LHCN-M2 (cell line): Measurements from ENCODE around the gene FAM83E. TPM values are rescaled to one million over a fixed set of nuclear protein-coding genes. Genes with fewer than 3 reads are reported as not detected.

Source experiments
- DNase-seq: peaks from one replicate; pipeline ENCODE4 v3.0.0-alpha.2; 2012; ENCODE audit warnings: low read depth
- total RNA-seq: library from RNA; depleted of rRNA; stranded (reverse); fragments of >200 nt; gene quantifications from 2 replicates; pipeline ENCODE4 v1.2.3, GENCODE V29; 2014

Gene FAM83E
- total RNA-seq, 1 experiment from 2014 or later = not detected

DNA sequence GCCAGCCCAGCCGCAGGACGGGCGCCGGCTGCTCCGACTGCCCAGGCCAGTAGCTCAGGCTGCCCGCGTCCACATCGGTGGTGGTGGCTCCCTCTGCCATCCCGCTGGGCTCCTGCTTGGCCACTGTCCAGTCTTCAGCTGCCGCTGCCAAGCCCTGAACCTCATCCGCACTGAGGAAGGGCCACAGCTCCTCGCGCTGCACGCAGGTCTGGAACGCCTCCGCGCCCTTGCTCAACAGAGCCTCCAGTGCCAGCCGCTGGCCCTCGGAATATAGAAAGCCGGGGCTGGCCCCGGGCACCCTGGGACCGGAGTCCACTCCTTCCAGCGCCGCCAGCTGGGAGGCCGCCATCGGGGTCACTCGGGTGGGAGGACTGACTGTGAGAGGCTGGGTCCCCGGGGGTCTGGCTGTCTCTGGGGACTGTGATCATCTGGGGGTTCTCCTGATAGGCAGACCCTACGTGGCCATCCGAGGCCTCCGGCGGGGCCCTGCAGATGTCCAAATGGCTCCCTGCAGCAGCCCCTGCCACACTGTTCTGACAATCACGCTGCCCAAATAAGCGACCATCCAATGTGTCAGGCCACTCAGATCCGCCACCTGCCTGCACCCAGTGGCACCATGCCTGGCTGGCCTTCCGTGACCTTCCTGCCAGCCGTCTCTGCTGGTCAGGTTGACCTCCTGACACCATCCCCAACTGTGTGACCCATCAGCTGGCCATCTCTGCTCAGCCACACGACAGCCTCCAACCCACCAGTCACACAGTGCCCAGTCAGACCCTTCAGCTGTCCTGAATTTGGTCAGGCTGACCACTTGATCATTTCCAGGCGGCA, 1.6 kb downstream of the FAM83E start:
- DNase-seq = peak; percentile 77

DNA sequence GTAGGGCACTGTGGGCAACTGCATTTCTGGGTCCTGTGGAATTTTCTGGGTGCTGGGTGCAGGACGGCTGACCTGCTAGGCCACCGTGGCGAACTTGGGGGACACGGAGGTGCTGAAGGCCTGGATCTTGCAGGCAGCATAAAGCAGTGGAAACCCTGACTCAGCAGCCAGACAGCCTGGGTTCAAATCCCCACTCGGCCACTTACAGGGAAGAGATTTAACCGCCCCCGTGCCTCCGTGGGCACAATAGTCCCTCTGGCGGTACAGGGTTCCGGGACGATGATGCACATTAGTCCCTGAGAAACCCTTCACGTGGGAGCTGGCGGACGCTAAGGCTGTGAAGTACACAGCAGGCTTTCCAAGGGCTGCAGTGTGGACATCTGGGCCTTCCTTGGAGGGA, 3.0 kb downstream of the FAM83E start:
- no peak for DNase-seq

DNA sequence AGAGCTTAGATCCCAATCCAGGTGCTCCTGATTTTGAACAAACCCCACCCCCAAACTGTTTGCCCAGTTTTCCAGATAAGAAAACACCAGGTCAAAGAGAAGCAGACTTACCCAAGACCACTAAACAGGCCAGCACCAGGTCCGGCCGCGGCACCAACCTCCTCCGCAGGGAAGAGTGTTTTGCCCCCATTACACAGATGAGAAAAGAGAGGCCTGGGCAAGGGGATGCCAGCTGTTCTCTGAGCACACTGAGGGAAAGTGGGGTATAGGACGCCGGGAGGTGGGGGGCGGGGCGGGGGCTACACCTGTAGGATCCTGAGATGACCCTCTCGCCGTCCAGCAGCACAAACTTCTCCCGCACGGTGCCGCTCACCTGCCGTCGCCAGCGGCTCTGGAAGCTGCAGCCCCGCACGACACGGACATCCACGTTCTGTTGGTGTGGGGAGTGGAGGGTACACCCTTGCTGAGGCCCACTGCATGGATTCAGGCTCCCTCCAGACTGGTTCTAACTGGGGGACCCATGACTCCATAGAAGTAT, 5.2 kb downstream of the FAM83E start:
- DNase-seq = no peak

DNA sequence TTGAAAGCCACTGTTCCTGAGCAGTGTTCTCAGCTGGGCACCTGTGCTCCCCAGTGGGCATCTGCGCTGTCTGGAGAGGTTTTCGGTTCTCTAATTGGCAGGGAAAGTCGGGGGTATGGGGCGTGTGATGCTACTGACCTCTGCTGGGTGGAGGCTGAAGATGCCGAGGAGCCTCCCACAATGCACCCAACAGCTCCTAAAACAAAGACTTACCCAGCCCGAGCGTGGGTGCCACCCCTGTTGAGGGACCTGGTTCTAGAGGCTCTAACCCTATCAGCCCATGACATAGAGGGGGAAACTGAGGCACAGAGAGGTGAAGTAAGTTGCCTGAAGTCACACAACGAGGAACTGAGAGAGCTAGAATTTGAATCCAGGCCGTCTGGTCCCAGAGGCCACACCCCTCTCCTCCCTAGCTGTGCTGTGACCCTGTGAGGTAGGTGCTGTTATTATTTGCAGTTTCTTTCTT, 6.0 kb downstream of the FAM83E start:
- DNase-seq = no peak

DNA sequence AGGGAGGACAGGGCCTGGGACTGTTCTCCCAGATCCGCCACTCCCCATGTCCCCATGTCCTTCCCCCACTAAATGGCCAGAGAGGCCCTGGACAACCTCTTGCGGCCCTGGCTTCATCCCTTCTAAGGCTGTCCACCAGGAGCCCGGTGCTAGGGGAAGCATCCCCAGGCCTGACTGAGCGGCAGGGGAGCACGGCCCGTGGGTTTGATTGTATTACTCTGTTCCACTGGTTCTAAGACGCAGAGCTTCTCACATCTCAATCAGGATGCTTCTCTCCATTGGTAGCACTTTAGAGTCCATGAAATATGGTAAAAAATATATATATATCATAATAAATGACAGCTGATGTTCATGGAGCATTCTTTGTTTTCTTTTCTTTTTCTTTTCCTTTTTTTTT, 7.5 kb downstream of the FAM83E start:
- DNase-seq = no peak

DNA sequence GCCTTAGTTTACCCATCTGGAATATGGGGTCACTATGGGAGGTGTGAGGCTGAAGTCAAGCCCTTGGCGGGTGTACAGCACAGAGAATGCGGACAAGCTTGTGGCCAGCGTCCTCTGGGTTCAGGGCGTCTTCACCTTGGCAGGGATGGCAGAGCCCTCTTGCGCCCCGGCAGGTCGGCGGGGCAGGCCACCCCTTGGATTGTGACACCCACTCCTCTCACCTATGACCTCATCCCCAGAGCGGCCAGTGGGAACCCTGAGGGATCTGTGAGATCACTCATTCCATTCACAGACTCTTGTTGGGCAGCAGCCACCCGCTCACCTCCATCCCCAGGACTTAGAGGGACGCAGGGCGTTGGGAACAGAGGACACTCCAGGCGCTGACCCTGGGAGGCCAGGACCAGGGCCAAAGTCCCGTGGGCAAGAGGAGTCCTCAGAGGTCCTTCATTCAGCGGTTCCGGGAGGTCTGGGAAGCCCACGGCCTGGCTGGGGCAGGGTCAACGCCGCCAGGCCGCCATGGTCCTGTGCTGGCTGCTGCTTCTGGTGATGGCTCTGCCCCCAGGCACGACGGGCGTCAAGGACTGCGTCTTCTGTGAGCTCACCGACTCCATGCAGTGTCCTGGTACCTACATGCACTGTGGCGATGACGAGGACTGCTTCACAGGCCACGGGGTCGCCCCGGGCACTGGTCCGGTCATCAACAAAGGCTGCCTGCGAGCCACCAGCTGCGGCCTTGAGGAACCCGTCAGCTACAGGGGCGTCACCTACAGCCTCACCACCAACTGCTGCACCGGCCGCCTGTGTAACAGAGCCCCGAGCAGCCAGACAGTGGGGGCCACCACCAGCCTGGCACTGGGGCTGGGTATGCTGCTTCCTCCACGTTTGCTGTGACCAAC, 8.2 kb downstream of the FAM83E start, which contains the start of gene SPACA4:
TSS of gene SPACA4 (plus strand) at position 280 of the 896 bp plus-strand sequence. CDS start at position 517, 237 bp downstream.
- no peak for DNase-seq

DNA sequence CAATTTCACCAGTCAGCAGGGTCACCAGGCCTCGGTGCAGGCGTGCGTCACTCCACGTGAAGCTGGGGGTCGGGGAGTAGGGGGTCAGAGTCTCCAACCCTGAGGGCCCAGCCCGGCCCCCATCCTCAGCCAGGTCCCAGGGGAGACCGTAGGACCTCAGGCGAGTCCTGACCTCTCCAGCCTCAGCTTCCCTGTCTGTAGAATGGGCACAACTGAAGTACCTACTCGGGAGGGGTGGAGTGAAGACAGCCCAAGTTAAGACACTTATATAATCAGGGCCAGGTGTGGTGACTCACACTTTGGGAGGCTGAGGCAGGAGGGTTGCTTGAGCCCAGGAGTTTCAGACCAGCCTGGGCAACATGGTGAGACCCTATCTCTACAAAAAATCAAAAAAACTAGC, 11.0 kb downstream of the FAM83E start:
- DNase-seq = no peak

DNA sequence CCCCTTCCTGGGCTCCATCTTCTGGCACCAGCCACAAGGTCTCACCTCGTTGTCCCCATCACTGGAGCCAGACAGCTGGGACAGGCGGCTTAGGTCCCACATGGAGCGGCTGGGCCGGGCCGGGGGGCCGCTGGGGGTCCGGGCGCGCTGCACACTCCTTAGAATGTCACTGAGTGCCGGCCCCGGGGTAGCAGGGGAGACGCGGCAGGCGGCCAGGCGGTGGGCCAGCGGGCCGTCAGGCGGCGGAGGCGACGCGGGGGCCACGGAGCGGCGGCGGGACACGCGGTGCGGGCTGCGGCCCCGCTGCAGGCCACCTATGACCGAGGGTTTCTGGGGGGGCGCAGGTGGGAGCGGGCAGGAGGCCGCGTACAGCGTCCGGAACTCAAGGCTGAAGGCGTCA, 11.4 kb downstream of the FAM83E start:
- DNase-seq = no peak

DNA sequence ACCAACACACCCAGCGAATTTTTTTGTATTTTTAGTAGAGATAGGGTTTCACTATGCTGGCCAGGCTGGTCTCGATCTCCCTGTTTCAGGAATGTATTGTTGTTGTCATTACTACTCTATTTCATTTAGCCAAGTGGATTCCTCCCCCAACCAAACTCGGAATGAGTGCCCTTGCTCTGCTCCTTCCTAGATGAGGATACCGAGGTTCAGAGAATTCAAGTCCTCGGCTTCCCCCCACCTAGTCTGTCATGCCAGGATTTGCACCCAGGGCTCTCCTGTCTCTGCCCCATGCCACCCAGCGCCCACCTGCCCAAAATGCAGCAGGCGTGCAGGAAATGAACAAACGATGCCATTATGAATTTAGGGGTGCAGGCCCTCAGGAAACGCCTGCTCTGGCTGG, 11.9 kb downstream of the FAM83E start:
- DNase-seq = no peak

DNA sequence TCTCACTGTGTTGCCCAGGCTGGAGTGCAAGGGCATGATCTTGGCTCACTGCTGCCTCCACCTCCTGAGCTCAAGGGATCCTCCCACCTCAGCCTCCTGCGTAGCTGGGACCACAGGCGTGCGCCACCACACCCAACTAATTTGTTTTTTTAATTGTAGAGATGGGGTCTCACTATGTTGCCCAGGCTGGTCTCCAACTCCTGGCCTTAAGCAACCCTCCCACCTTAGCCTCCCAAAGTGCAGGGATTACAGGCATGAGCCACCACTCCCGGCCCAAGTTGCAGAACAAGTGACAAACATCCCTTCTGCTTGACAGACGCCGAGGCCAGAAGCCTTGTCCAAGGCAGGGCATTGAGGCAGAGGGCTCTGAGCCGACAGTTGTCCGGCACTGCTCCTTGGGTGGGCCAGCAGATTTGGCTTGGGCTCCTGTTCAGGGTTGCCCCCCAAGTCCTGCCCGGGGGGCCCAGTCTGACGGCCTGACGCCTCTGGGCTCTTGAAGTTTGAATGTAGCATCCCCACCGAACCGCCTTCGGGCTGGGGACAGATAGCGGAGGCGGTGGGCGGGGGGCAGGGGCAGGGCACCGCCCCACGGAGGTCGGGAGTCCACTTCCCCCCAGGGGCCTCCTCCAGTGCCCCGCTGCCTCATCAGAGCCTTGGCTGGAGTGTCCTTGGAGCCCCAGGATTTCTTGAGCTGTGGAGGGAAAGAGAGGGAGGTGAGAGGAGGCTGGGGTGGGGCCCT, 14.0 kb downstream of the FAM83E start:
- DNase-seq = no peak

DNA sequence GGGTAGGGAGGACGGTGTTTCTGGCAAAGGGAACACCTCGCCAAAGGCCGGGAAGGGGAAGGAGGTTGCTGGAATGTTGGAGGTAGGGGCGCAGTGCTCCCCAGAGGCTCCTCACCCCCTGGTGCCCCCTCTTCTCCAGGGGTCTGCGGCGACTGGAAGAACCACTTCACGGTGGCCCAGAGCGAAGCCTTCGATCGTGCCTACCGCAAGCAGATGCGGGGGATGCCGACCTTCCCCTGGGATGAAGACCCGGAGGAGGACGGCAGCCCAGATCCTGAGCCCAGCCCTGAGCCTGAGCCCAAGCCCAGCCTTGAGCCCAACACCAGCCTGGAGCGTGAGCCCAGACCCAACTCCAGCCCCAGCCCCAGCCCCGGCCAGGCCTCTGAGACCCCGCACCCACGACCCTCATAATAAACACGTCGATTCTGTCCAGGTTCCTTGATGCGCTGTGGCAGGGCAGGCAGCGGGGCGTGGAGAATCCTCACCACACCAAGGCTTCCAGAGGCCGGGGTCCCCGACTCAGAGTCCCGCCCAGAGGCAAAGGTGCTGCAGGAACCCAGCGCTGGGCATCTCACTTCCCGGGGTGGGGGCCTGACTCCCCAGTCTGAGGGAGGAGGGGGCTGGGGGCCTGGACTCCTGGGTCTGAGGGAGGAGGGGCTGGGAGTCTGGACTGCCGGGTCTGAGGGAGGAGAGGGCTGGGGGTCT, 15.7 kb downstream of the FAM83E start:
- DNase-seq = no peak

DNA sequence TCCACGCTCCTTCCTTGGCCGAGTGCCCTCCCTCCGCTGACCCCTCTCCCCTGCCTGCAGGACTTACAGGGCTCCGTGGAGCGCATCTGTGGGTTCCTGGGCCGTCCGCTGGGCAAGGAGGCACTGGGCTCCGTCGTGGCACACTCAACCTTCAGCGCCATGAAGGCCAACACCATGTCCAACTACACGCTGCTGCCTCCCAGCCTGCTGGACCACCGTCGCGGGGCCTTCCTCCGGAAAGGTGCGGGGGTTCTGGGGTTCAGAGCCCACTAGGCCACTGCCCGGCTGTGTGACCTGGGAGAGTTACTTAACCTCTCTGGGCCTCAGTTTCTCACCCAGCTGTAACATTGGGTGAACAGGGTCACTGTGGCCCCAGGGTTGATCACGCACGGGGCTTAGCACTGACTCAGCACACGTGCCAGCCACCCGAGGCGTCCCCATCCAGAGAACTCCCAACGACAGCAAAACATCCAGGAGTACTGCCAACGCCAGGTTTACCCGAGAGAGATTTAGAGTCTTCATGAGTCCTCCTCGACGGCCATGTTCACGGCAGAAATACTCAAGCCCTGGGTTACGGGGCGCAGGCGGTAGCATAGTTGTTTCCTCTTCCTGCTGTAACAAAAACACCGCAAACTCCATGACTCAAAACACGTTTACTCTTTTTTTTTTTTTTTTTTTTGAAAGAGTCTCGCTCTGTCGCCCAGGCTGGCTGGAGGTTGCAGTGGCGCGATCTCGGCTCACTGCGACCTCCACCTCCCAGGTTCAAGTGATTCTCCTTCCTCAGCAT, 18.0 kb downstream of the FAM83E start:
- DNase-seq = no peak

DNA sequence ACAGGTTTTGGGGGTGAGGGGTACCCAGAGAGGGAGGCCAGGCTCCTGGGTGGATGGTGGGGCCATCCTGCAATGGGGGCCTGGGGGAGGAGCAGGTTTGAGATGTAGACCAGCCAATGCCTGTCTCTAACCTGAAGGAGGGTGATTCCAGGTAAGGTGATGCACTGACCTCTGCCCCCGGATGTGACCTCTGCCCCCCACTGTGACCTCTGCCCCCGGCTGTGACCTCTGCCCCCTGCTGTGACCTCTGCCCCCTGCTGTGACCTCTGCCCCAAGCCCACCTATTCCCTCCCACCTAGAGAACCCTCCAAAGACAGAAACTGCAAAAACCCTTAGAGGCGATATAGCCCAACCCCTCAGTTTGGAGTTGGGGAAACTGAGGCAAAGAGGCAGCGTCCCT, 18.6 kb downstream of the FAM83E start:
- DNase-seq = no peak

DNA sequence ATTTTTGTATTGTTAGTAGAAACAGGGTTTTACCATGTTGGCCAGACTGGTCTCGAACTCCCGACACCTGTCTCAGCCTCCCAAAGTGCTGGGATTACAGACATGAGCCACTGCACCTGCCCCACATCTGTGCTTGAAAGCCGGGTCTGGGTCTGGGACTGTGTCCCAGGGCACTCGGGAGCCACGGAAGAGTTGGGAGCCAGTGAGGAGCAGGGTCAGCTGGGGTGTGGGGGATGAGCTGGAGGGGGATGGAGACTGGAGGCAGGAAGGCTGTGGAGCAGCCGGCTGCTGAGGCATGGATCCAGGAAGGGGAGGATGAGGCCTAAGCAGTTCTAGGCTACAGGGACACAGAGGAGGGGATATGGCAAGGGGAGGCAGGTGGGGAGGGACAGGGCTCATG, 19.0 kb downstream of the FAM83E start:
- no peak for DNase-seq

DNA sequence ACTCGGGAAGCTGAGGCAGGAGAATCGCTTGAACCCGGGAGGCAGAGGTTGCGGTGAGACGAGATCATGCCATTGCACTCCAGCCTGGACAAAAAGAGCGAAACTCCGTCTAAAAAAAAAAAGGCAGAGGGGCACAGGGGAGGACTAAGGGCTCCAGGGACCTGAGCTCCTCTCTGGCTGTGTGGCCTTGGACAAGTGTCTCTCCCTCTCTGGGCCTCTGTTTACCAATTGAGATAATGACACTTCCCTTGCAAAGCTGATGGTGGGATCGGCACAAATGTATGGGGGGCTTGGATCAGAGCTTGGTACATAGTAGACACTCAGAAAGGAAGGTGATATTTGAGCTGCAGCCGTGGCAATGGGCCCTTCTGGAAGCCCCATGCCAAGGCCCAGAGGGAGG, 19.7 kb downstream of the FAM83E start:
- no peak for DNase-seq

DNA sequence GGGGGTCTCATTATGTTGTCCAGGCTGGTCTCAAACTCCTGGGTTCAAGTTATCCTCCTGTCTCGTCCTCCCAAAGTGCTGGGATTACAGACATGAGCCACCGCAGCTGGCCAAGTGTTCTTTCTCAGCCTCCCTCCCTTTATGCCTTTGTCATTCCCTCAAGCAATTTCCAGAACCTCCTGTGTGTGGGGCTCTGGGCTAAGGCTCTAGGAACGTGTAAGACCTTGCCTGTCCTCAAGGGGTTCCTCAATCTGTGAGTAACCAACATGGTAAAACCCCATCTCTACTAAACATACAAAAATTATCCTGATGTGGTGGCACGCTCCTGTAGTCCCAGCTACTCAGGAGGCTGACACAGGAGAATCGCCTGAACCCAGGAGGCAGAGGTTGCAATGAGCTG, 23.9 kb downstream of the FAM83E start:
- DNase-seq = peak; percentile 24

DNA sequence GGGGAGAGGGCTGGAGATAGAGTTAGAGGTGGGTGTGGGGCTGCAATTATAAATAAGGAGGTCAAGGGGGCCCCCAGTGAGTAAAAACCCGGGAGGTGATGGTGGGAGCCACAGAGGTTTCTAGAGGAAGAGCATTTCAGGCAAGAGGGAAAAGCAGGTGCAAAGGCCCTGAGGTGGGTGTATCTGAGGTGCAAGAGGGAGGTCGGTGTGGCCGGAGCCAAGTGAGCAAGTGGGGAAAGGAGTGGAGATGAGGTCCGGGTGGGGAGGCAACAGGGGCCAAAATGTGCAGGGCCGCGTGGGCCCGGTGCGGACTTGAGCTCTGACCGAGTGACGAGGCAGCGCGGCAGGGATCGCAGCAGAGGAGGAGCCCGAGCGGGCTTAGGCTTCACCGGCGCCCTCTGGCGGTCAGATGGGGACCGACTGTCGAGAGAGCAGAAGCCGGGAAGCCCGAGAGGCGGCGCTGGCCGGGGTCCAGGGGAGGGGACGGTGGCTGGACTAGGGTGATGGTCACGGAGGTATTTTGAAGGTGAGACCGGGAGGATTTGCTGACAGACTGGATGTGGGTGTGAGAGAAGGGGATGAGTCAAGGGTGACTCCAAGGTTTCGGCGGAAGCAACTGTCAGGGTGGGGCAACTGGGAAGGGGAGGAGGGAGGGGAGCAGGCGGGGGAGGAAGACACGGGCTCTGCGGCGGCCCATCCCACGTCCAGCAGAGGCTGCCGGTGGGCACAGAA, 26.0 kb downstream of the FAM83E start:
- peak; percentile 74 for DNase-seq

DNA sequence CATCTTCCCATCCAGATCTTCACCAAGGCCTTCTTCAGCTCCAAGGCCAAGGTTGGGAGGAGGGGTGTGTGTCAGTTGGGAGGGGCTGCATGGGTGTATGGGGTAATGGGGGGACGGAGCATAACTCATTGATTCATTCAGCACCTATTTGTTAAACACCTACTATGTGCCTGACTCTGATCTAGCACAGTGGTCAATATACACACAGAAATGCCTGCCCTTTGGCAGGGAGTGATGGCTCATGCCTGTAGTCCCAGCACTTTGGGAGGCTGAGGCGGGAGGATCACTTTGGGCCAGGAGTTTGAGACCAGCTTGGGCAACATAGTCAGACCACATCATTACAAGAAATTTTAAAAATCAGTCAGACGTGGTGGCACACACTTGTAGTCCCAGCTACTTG, 27.5 kb downstream of the FAM83E start:
- DNase-seq = no peak

DNA sequence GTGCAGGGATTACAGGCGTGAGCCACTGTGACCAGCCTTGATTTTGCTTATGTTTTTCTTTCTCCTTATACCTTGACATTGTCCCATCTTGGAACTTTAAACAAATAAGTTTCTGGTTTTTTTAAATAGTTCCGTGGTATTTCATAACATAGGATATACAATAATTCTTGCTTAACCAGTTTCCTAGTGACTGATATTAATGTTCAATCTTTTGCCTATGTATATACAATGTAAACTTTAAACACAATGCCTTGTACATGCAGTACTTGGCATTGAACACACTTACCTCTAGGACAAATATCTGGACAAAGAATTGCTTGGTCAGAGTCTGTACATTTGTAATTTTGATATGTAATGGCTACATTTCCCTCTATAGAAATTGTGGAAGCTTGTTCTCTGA, 32.7 kb downstream of the FAM83E start:
- no peak for DNase-seq
